GM13977 (cell line): Measurements from ENCODE around the gene MAST4.

Source experiments
- DNase-seq: peaks from one replicate; pipeline ENCODE4 v3.0.0; 2012; ENCODE audit warnings: low spot score
- CTCF ChIP-seq: IDR thresholded peaks from 2 replicates; pipeline ENCODE4 v1.5.1; 2012; ENCODE audit warnings: mild to moderate bottlenecking, control low read depth; ENCODE audit not compliant: insufficient read depth; ENCODE audit errors: extremely low read depth, missing control alignments
- in situ Hi-C: fragments of 300-500 bp; cut with MboI; formaldehyde crosslinking; loops from one replicate; pipeline ENCODE4 v1.12.0; 2022; ENCODE audit warnings: low sequenced_read_pairs, low pct_unique_long_range_greater_than_20kb, mixed read lengths, inconsistent platforms; ENCODE audit not compliant: unreplicated experiment

The MAST4 gene

GRCh38 chr5:67178085-67178484 lies 581.9 kb downstream of the MAST4 start:
- no peak for DNase-seq
- no peak for TF ChIP-seq CTCF
- in situ Hi-C loops: no loop called here

- no peak for DNase-seq
- in situ Hi-C loops: no loop called here
- TF ChIP-seq CTCF: no peak
Observed at GRCh38 chr5:67178966-67179365, 582.8 kb downstream of the MAST4 start.

GRCh38 chr5:67179697-67180361 lies 583.6 kb downstream of the MAST4 start:
- in situ Hi-C loops: no loop called here
- no peak for DNase-seq
- no peak for TF ChIP-seq CTCF

- in situ Hi-C loops: no loop called here
- no peak for DNase-seq
- TF ChIP-seq CTCF: no peak
Observed at GRCh38 chr5:67181648-67182221, 585.5 kb downstream of the MAST4 start.

- TF ChIP-seq CTCF: no peak
- in situ Hi-C loops: no loop called here
- no peak for DNase-seq
Observed at GRCh38 chr5:67182301-67182790, 586.2 kb downstream of the MAST4 start.

GRCh38 chr5:67183859-67184258 lies 587.7 kb downstream of the MAST4 start:
- DNase-seq: no peak
- TF ChIP-seq CTCF: no peak
- in situ Hi-C loops: no loop called here
